GM18909 (cell line): ENCODE results near the gene CRYZL1.

ENCODE experiments used
- ATAC-seq: cut with Tn5 transposase; IDR thresholded peaks from one replicate; pipeline ENCODE4 v1.9.1; 2021; ENCODE audit warnings: mild to moderate bottlenecking; ENCODE audit not compliant: unreplicated experiment, poor library complexity

CRYZL1 gene

DNA sequence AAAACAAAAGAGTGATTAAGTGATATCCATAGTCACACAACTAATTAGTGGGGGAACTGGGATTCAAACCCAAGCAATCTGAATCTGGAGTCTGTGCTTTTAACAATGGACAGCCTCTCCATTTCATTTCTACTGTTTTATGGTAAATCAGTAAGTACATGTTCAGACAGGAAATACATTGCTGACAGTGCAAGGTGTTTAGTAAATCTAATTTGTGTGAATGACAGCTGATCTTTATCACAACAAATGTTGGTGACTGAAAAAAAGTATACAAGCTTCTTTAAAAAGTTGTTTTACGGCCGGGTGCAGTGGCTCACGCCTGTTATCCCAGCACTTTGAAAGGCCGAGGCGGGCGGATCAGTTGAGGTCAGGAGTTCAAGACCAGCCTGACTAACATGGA, 73.6 kb downstream of the CRYZL1 start:
- ATAC-seq, result no peak

- no peak for ATAC-seq
Measured at GRCh38 chr21:33566514-33566913, 75.0 kb downstream of the CRYZL1 start.

DNA sequence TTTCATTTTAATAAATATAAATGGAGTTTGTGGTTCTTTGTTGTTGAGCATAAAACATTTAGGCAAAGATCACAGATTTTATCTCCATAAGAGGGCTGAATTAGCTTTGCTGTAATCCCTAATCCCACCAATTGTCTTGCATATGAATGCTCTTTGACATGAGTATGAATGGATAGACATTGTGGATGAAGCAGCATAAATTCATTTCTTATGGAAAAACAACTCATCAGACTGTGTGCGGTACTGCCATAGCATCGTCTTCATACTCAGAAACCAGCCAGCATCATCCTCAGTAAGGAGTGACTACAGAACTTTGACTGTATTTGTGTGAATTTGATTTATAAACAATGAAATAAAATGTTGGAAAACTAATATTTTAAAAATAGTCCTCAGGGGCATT, 79.2 kb downstream of the CRYZL1 start:
- ATAC-seq, result no peak

DNA sequence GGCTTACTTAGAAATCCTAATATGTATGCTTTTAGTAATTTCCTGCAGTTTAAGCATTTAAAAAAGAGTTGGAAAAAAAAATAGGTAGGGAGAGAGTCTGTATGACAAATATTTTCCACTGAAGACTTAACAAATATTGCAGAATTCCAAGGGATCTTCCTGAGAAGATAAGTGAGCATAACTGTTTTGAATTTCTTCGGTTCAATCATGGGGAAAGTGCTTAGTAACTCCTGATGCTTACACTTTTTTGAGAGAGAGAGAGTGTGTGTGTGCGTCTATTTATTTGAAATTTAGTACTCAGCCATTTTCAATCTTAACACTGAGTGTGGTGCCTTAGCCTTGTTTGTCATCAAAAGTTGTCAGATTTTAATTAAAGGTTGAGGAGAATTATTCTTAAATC, 80.2 kb downstream of the CRYZL1 start:
- ATAC-seq, result no peak

DNA sequence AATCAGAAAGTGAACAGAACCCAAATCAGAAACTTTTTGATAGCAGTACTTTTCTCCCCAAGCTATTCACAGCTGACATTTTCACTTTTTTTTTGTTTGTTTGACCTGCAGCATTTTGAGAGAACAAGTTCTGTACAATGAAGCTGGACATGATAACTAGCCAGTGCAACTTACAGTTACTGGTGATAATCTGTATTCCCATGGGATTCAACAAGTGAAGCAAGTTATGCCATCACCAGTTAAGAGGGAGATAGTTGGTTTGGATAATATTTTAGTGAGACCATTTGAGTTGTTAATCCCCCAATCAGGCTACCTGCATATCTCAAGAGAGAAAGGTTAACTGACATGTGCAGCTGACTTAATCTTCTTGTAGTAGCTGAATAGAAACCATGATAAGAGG, 80.6 kb downstream of the CRYZL1 start:
- no peak for ATAC-seq

DNA sequence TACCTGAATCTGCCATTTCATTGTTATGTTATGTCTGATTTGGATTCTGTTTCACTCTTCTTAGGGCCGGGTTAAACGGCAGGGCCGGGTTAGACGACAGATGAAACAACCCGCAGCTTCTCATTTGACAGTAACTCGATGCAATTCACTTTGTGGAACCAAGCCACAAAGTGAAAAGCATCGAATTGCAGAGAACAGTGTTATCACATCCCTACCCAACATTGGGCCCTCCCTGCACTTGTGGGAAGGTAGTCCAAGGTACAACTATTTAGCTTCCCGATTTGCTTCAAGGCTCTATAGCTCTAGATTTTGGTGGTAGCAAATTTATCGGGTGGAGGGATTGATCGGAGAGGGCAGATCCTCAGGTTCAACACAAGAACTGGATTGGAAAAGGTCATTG, 81.7 kb downstream of the CRYZL1 start:
- no peak for ATAC-seq

DNA sequence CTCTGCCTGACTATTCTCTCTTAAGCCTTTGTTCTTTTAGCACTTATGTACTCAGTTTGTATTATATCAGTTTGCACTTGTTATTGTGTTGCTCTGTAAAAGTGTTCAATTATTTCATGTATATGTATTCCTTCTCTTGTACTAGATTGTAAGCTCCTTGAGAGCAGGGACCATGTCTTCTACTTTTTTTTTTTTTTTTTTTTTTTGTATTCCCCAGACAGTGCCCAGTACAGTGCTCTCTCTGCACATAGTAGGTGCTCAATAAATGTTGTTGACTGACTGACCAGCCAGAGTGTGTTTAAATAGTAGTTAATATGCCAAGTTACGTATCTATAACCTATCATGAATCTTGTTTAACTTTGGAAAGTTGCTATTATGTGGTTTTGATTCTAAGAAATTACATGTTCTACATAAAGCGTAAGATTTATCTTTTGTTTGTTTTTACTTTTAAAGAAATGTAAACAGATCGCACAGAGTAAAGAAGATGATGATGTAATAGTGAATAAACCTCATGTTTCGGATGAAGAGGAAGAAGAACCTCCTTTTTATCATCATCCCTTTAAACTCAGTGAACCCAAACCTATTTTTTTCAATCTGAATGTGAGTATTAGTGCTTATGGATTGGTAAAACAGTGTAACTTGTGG, 82.6 kb downstream of the CRYZL1 start:
- no peak for ATAC-seq

GRCh38 chr21:33557447-33557846, 84.1 kb downstream of the CRYZL1 start:
- no peak for ATAC-seq

GRCh38 chr21:33554982-33555344, 86.6 kb downstream of the CRYZL1 start:
- ATAC-seq, result no peak

GRCh38 chr21:33554236-33554981, 87.1 kb downstream of the CRYZL1 start:
- ATAC-seq, result no peak

DNA sequence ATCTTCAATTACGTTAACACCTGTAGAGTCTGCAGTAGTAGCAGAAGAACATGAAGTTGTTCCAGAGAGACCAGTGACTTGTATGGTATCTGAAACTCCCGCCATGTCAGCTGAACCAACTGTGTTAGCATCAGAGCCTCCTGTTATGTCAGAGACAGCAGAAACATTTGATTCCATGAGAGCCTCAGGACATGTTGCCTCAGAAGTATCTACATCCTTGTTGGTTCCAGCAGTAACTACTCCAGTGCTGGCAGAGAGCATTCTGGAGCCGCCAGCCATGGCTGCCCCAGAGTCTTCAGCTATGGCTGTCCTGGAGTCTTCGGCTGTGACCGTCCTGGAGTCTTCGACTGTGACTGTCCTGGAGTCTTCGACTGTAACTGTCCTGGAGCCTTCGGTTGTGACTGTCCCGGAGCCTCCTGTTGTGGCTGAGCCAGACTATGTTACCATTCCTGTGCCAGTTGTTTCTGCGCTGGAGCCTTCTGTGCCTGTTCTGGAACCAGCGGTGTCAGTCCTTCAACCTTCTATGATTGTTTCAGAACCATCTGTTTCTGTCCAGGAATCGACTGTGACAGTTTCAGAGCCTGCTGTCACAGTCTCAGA, 88.4 kb downstream of the CRYZL1 start:
- no peak for ATAC-seq

- no peak for ATAC-seq
Measured at GRCh38 chr21:33552093-33552998, 89.2 kb downstream of the CRYZL1 start.

- ATAC-seq, result no peak
Measured at GRCh38 chr21:33551664-33552063, 89.9 kb downstream of the CRYZL1 start.

DNA sequence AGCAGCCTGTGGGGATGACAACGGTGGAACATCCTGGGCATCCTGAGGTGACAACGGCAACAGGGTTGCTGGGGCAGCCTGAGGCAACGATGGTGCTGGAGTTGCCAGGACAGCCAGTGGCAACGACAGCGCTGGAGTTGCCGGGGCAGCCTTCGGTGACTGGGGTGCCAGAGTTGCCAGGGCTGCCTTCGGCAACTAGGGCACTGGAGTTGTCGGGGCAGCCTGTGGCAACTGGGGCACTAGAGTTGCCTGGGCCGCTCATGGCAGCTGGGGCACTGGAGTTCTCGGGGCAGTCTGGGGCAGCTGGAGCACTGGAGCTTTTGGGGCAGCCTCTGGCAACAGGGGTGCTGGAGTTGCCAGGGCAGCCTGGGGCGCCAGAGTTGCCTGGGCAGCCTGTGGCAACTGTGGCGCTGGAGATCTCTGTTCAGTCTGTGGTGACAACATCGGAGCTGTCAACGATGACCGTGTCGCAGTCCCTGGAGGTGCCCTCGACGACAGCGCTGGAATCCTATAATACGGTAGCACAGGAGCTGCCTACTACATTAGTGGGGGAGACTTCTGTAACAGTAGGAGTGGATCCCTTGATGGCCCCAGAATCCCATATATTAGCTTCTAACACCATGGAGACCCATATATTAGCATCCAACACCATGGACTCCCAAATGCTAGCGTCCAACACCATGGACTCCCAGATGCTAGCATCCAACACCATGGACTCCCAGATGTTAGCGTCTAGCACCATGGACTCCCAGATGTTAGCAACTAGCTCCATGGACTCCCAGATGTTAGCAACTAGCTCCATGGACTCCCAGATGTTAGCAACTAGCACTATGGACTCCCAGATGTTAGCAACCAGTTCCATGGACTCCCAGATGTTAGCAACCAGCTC, 90.5 kb downstream of the CRYZL1 start:
- no peak for ATAC-seq

GRCh38 chr21:33549848-33550771, 91.4 kb downstream of the CRYZL1 start:
- ATAC-seq, result no peak

GRCh38 chr21:33546086-33546485, 95.5 kb downstream of the CRYZL1 start:
- ATAC-seq, result no peak

- no peak for ATAC-seq
Measured at GRCh38 chr21:33544451-33545195, 96.9 kb downstream of the CRYZL1 start.

DNA sequence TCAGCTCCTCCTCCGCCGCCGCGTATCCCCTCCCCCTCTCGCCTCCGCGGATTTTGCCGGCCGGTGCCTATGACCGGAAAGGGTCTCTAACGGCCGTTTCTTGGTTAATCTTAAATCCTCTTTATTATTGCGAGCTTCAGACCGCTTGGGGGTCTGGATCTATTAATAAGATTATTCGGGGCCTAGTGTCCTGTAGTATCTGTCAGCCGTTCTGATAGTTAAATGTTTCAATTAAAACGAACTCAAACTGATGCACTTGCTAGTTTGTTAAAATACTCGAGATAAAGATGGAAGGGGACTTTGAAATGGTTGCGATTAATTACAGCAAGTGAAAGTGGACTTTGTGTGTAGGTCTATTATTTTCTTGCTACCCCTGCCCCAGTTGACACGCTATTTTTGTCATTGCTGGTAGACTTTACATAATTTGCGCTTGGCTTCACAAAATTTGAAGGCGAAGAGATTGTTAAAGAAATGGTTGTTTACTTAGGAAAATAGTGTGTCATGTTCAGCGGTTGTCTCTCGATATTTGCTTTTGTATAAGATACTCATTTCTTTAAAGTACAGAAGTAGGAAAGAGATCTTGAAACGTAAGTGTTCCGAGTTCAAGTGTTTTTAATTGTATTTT, 97.9 kb downstream of the CRYZL1 start:
- ATAC-seq, result no peak
